Mesendoderm (in vitro differentiated cells): Measurements from ENCODE around the gene SH2D2A.
"Not testable (repeated sequence)": the region's sequence is repeated elsewhere in the genome, so short reads cannot be mapped to it uniquely, and the experiment has no call there.

Source experiments
- DNase-seq: peaks from one replicate; pipeline ENCODE4 v3.0.0; 2013
- H2AK5ac ChIP-seq: 2 replicates; pipeline ENCODE4 v1.6.1; 2013; ENCODE audit warnings: low read length, inconsistent platforms
- H2BK120ac ChIP-seq: 2 replicates; pipeline ENCODE4 v1.6.1; 2013; ENCODE audit warnings: low read depth, mild to moderate bottlenecking, low read length, moderate library complexity, mixed read lengths
- H2BK15ac ChIP-seq: replicated peaks from 2 replicates; pipeline ENCODE4 v1.6.1; 2013; ENCODE audit warnings: low read depth, mild to moderate bottlenecking, moderate library complexity
- H2BK5ac ChIP-seq: 2 replicates; pipeline ENCODE4 v1.6.1; 2013; ENCODE audit warnings: low read length, inconsistent platforms
- H3K18ac ChIP-seq: 2 replicates; pipeline ENCODE4 v1.6.1; 2013; ENCODE audit warnings: mild to moderate bottlenecking, low read length, mixed read lengths
- H3K23ac ChIP-seq: one replicate; pipeline ENCODE4 v1.6.1; 2013; ENCODE audit warnings: low read length
- H3K27ac ChIP-seq: 2 replicates; pipeline ENCODE4 v1.5.1; 2013; ENCODE audit warnings: low read depth, mild to moderate bottlenecking, inconsistent platforms, low read length, moderate library complexity
- H3K27me3 ChIP-seq: 2 replicates; pipeline ENCODE4 v1.6.1; 2013; ENCODE audit warnings: low read length, control low read depth, mild to moderate bottlenecking, inconsistent platforms; ENCODE audit not compliant: insufficient read depth, poor library complexity
- H3K36me3 ChIP-seq: 2 replicates; pipeline ENCODE4 v1.6.1; 2013; ENCODE audit warnings: low read length, inconsistent platforms; ENCODE audit not compliant: control insufficient read depth, insufficient read depth
- H3K4ac ChIP-seq: one replicate; pipeline ENCODE4 v1.6.1; 2013; ENCODE audit warnings: low read depth, mild to moderate bottlenecking, low read length, moderate library complexity
- H3K4me1 ChIP-seq: 2 replicates; pipeline ENCODE4 v1.6.1; 2013; ENCODE audit warnings: low read depth, low read length, inconsistent platforms; ENCODE audit not compliant: control insufficient read depth
- H3K4me2 ChIP-seq: 2 replicates; pipeline ENCODE4 v1.6.1; 2013; ENCODE audit warnings: low read length
- H3K4me3 ChIP-seq: 2 replicates; pipeline ENCODE4 v1.5.1; 2013; ENCODE audit warnings: mild to moderate bottlenecking, low read length
- H3K56ac ChIP-seq: one replicate; pipeline ENCODE4 v1.6.1; 2013; ENCODE audit warnings: low read length
- H3K79me1 ChIP-seq: 2 replicates; pipeline ENCODE4 v1.6.1; 2013; ENCODE audit warnings: low read length, inconsistent platforms
- H3K79me2 ChIP-seq: 2 replicates; pipeline ENCODE4 v1.6.1; 2013; ENCODE audit warnings: mild to moderate bottlenecking, low read length; ENCODE audit not compliant: control insufficient read depth, insufficient read depth
- H3K9ac ChIP-seq: 2 replicates; pipeline ENCODE4 v1.6.1; 2013; ENCODE audit warnings: low read length, inconsistent platforms
- H4K5ac ChIP-seq: one replicate; pipeline ENCODE4 v1.6.1; 2013; ENCODE audit warnings: low read length
- H4K8ac ChIP-seq: one replicate; pipeline ENCODE4 v1.6.1; 2013; ENCODE audit warnings: low read depth, mild to moderate bottlenecking, control low read depth, low read length, moderate library complexity
- WGBS: extraction: QIAGEN DNeasy Blood & Tissue Kit; methylation state at CpG from one replicate; pipeline ENCODE4 v1.1.7; 2013; ENCODE audit warnings: low lambda C conversion rate, missing lambda C conversion rate; ENCODE audit not compliant: insufficient coverage; ENCODE audit errors: extremely low coverage; 5-methylcytosine and 5-hydroxymethylcytosine counted together

The SH2D2A gene

DNA sequence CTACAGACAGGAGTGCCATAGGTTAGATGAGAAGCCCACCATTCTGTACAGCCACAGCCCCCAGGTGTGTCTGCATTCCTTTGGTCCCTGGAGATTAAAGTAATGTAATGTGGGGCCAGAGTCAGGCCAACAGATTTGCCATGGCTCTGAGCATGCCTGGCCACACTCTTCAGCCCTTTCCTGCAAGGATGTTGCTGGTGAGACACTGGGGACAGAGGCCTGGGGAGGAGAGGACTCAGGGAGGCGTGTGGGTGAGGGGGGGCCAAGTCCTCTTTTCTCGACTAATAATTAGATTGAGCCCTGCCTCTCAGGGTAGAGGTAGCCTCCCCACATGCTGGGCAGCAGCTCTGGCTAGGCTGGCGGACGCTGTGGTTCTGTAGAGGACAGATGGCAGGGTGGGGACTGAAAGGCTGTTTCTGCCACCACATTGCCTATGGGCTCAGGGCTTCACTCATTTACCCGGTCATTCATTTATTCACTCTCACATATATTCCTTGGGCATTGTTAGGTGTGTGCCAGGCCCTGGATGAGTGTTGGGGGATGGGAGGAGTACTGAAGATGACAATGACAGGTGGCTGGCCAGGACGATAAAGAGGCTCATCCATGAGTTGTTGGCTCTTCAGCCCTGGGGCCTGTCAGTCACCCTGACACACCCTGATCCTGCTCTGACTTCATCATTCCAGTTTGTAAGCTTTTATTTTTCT lies 56.4 kb downstream of the SH2D2A start:
- Histone ChIP-seq H3K9ac (no peak overlapping the region), H3K27ac (no peak overlapping the region), H3K4me2 (no peak overlapping the region), H3K18ac (no peak overlapping the region), H2BK120ac (no peak overlapping the region), H4K5ac (no peak overlapping the region), H3K4ac (no peak overlapping the region), H3K79me1 (no peaks in the 10 kb centered on the region), H3K36me3 (no peaks in the 10 kb centered on the region), H2BK15ac (no peak overlapping the region), H2AK5ac (no peak overlapping the region), H3K56ac (peak overlapping the region; percentile 70), H2BK5ac (no peak overlapping the region), H4K8ac (no peak overlapping the region), H3K27me3 (no peaks in the 10 kb centered on the region), H3K23ac (no peak overlapping the region), H3K4me1 (no peaks in the 10 kb centered on the region), H3K4me3 (no peak overlapping the region), H3K79me2 (no peaks in the 10 kb centered on the region)
- no peak for DNase-seq
- WGBS: no CpG with 5 or more reads among the region's 6 CpGs

DNA sequence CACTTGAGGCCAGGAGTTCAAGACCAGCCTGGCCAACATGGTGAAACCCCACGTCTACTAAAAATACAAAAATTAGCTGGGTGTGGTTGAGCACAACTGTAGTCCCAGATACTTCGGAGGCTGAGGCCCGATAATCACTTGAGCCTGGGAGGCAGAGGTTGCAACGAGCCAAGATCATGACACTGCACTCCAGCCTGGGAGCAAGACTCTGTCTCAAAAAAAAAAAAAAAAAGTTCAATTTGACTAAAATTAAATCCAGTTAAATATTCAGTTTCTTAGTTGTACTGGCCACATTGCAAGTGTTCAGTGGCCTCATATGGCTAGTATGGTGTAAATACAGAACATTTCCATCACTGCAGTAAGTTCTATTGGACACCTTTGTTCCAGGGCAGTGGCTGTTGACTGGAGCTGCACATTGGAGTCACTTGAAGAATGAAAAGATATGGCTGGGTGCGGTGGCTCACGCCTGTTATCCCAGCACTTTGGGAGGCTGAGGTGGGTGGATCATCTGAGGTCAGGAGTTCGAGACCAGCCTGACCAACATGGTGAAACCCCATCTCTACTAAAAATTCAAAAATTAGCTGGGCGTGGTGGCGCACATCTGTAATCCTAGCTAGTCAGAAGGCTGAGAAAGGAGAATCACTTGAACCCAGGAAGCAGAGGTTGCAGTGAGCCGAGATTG lies 58.9 kb downstream of the SH2D2A start:
- H2BK15ac ChIP-seq, H2AK5ac ChIP-seq, H3K4ac ChIP-seq, DNase-seq, H3K56ac ChIP-seq, H4K8ac ChIP-seq, H3K4me2 ChIP-seq, H3K27me3 ChIP-seq, H3K23ac ChIP-seq, H2BK5ac ChIP-seq, H3K4me3 ChIP-seq, H2BK120ac ChIP-seq, H3K79me2 ChIP-seq, H3K79me1 ChIP-seq, H3K27ac ChIP-seq, H3K4me1 ChIP-seq, H3K36me3 ChIP-seq, H4K5ac ChIP-seq, H3K9ac ChIP-seq, H3K18ac ChIP-seq: not testable (repeated sequence)
- WGBS: no CpG with 5 or more reads among the region's 10 CpGs

DNA sequence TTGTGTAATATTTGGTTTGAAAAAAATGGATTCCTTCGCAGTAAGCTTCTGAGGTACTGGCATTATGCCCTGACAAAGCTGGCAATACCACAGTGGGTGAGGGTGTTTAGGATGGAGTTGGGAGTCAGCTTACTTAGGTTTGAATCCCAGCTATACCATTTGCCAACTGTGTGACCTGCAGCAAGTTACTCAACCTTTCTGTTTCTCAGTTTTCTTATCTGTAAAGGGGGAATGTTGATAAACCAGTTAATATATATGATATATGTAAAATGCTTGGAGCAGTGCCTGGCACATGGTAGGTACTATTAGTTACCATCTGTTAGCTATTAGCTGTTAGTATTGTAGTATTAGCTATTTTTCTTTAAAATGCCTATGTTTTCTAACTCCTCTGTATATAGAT lies 60.3 kb downstream of the SH2D2A start:
- H3K27ac ChIP-seq: no peak overlapping the region
- no peak overlapping the region for H4K5ac ChIP-seq
- no peak overlapping the region for H3K4me2 ChIP-seq
- H2AK5ac ChIP-seq: no peak overlapping the region
- no peak overlapping the region for H2BK120ac ChIP-seq
- peaks cover 2% of the 10 kb centered on the region for H3K4me1 ChIP-seq
- H3K23ac ChIP-seq: no peak overlapping the region
- H3K4ac ChIP-seq: no peak overlapping the region
- no peak overlapping the region for H2BK15ac ChIP-seq
- no peak overlapping the region for H3K18ac ChIP-seq
- no peak overlapping the region for H3K56ac ChIP-seq
- no peak overlapping the region for H3K4me3 ChIP-seq
- H4K8ac ChIP-seq: no peak overlapping the region
- H3K9ac ChIP-seq: no peak overlapping the region
- no peaks in the 10 kb centered on the region for H3K27me3 ChIP-seq
- no peak overlapping the region for H2BK5ac ChIP-seq
- peaks cover 9% of the 10 kb centered on the region for H3K79me2 ChIP-seq
- WGBS: 100% methylated on average over 1 of the region's 1 CpG
- no peaks in the 10 kb centered on the region for H3K36me3 ChIP-seq
- no peak for DNase-seq
- peaks cover 5% of the 10 kb centered on the region for H3K79me1 ChIP-seq
